Liver (tissue), 3 donors: ENCODE results near the gene GRN.

ENCODE experiments used
- EGR1 ChIP-seq, 2 donors: IDR thresholded peaks; 2 replicates each; pipeline ENCODE4 v1.6.1; 2016 to 2018; ENCODE audit warnings: antibody characterized with exemption in 2 of 2, low read depth in 2 of 2
- GABPA ChIP-seq, 2 donors: IDR thresholded peaks in 1 of 2; conservative IDR thresholded peaks in 1 of 2; 2 replicates each; pipeline ENCODE4 v1.6.1; 2016; ENCODE audit warnings: antibody characterized with exemption in 2 of 2, mild to moderate bottlenecking in 1 of 2, moderate library complexity in 1 of 2
- HNF4G ChIP-seq: IDR thresholded peaks from 2 replicates; pipeline ENCODE4 v1.6.1; 2016; ENCODE audit warnings: antibody characterized with exemption
- RAD21 ChIP-seq, 2 donors: IDR thresholded peaks; 2 replicates each; pipeline ENCODE4 v1.6.1; 2016; ENCODE audit warnings: antibody characterized with exemption in 2 of 2, mild to moderate bottlenecking in 2 of 2
- SP1 ChIP-seq: IDR thresholded peaks from 2 replicates; pipeline ENCODE4 v1.6.1; 2018; ENCODE audit warnings: antibody characterized with exemption, mild to moderate bottlenecking
- YY1 ChIP-seq: IDR thresholded peaks from 2 replicates; pipeline ENCODE4 v1.6.1; 2016; ENCODE audit warnings: antibody characterized with exemption, mild to moderate bottlenecking
- TF ChIP-seq, protein P1 (sequence below): fragments of 150-350 bp; IDR thresholded peaks from 2 replicates; pipeline ENCODE4 v1.5.1; 2017; ENCODE audit warnings: improper control_type of control experiment, low read depth, low read length; ENCODE audit not compliant: missing input control
- TF ChIP-seq, protein P2 (sequence below): IDR thresholded peaks from 2 replicates; pipeline ENCODE4 v1.6.1; 2016; ENCODE audit warnings: antibody characterized with exemption, mild to moderate bottlenecking
- TF ChIP-seq, protein P3 (sequence below): IDR thresholded peaks from 2 replicates; pipeline ENCODE4 v1.6.1; 2016; ENCODE audit warnings: antibody characterized with exemption
- donor health status: healthy.
- donor health status: healthy.

DNA sequence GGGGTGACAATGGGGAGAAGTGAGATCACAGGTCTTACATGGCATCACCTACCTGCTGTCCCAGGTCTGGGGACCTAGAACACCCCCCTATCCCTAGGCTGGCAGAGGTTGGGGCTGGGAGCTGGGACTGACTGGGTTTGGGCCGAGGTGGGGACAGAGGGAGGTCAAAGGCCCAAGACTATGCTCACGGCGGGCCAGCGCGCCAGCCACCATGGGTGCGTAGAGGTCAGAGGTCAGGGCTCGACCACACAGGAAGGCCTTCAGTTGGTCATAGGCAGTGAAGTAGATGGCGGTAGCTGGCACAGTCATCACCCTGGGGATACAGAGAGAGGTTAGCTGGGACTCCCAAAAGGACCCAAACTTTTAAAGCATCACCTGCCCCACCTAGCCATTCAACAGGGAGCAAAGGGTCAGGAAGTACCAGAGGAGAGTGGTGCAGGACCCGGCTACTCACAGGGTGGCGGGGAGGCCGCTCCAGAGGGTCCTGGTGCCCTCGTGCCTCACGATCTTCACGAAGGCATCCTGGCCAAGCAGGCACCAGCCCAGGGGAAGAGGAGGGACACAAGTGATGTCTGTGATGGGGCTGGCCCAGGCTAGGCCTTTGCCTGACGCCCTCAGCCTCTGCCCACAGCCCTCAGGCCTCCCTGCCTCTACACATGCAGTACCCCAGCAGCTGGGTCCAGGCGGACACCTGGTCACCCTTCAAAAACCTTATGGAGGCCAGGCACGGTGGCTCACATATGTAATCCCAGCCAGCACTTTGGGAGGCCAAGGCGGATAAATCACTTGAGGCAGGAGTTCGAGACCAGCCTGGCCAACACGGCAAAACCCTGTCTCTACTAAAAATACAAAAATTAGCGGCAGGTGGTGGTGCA lies 23.6 kb upstream of the GRN start:
- TF ChIP-seq, protein P1, sequence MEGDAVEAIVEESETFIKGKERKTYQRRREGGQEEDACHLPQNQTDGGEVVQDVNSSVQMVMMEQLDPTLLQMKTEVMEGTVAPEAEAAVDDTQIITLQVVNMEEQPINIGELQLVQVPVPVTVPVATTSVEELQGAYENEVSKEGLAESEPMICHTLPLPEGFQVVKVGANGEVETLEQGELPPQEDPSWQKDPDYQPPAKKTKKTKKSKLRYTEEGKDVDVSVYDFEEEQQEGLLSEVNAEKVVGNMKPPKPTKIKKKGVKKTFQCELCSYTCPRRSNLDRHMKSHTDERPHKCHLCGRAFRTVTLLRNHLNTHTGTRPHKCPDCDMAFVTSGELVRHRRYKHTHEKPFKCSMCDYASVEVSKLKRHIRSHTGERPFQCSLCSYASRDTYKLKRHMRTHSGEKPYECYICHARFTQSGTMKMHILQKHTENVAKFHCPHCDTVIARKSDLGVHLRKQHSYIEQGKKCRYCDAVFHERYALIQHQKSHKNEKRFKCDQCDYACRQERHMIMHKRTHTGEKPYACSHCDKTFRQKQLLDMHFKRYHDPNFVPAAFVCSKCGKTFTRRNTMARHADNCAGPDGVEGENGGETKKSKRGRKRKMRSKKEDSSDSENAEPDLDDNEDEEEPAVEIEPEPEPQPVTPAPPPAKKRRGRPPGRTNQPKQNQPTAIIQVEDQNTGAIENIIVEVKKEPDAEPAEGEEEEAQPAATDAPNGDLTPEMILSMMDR: no peak
- TF ChIP-seq, protein P2, sequence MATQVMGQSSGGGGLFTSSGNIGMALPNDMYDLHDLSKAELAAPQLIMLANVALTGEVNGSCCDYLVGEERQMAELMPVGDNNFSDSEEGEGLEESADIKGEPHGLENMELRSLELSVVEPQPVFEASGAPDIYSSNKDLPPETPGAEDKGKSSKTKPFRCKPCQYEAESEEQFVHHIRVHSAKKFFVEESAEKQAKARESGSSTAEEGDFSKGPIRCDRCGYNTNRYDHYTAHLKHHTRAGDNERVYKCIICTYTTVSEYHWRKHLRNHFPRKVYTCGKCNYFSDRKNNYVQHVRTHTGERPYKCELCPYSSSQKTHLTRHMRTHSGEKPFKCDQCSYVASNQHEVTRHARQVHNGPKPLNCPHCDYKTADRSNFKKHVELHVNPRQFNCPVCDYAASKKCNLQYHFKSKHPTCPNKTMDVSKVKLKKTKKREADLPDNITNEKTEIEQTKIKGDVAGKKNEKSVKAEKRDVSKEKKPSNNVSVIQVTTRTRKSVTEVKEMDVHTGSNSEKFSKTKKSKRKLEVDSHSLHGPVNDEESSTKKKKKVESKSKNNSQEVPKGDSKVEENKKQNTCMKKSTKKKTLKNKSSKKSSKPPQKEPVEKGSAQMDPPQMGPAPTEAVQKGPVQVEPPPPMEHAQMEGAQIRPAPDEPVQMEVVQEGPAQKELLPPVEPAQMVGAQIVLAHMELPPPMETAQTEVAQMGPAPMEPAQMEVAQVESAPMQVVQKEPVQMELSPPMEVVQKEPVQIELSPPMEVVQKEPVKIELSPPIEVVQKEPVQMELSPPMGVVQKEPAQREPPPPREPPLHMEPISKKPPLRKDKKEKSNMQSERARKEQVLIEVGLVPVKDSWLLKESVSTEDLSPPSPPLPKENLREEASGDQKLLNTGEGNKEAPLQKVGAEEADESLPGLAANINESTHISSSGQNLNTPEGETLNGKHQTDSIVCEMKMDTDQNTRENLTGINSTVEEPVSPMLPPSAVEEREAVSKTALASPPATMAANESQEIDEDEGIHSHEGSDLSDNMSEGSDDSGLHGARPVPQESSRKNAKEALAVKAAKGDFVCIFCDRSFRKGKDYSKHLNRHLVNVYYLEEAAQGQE: no peak
- TF ChIP-seq, protein P3, sequence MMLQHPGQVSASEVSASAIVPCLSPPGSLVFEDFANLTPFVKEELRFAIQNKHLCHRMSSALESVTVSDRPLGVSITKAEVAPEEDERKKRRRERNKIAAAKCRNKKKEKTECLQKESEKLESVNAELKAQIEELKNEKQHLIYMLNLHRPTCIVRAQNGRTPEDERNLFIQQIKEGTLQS: no peak
- no peak for TF ChIP-seq YY1
- TF ChIP-seq SP1: no peak
- no peak for TF ChIP-seq GABPA (IDR thresholded peaks at IDR 0.05 in 1 of 2, conservative IDR thresholded peaks at IDR 0.05 in 1 of 2)
- no peak for TF ChIP-seq RAD21 (IDR thresholded peaks at IDR 0.05)
- no peak for TF ChIP-seq HNF4G
- TF ChIP-seq EGR1 (IDR thresholded peaks at IDR 0.05; ENCODE audit: low read depth in 2 of 2): no peak
